ENCODE measurements around the gene SLCO3A1. TPM values are rescaled to one million over a fixed set of nuclear protein-coding genes. Genes with fewer than 3 reads are reported as not detected.

Gene SLCO3A1
- total and polyA plus RNA-seq, 2 of the 8 experiments (the other 6 are each of a cell fraction or from before 2014, with no cell fraction given) = 15.1 to 20.4 TPM

- no peak overlapping the region for H3K14ac ChIP-seq (ENCODE audit: insufficient read length)
- H3K4ac ChIP-seq (replicated peaks; ENCODE audit: insufficient read length, low read depth, low read length) = no peak overlapping the region
- FAIRE-seq = no peak
- H3K23me2 ChIP-seq (ENCODE audit: low read depth, low read length) = no peaks in the 10 kb centered on the region
- no peak overlapping the region for H2AK5ac ChIP-seq (ENCODE audit: low read depth, low read length)
- no peak overlapping the region for H3K4me3 ChIP-seq (ENCODE audit: extremely low read depth in 1 of 4, insufficient read depth in 2 of 4, low read depth in 3 of 4, low read length in 4 of 4)
- no peak overlapping the region for H4K8ac ChIP-seq (ENCODE audit: extremely low read depth, insufficient read depth, low read length)
- TF ChIP-seq POU5F1 (IDR thresholded peaks at IDR 0.05; ENCODE audit: low read depth, low read length) (no peak), GABPA (IDR thresholded peaks at IDR 0.05; ENCODE audit: borderline replicate concordance, insufficient read depth, low read length) (no peak), HDAC2 (IDR thresholded peaks at IDR 0.05; ENCODE audit: borderline replicate concordance in 1 of 2, low read depth in 2 of 2, low read length in 2 of 2) (no peak), TBP (IDR thresholded peaks at IDR 0.05; ENCODE audit: low read depth, low read length) (no peak), EGR1 (IDR thresholded peaks at IDR 0.05; ENCODE audit: borderline replicate concordance, low read depth, low read length) (no peak), CTBP2 (IDR thresholded peaks at IDR 0.05; ENCODE audit: borderline replicate concordance, insufficient read depth, insufficient read length, low read length) (no peak), PHF8 (conservative IDR thresholded peaks at IDR 0.05; ENCODE audit: low read depth, low read length) (no peak), YY1 (IDR thresholded peaks at IDR 0.05; ENCODE audit: low read depth, low read length) (no peak), SIN3A (conservative IDR thresholded peaks at IDR 0.05 in 1 of 2, IDR thresholded peaks at IDR 0.05 in 1 of 2; ENCODE audit: low read depth in 1 of 2, low read length in 2 of 2) (no peak), KDM1A (IDR thresholded peaks at IDR 0.05; ENCODE audit: borderline replicate concordance, low read length) (no peak), MAFK (IDR thresholded peaks at IDR 0.05; ENCODE audit: low read depth, low read length) (no peak), SP2 (IDR thresholded peaks at IDR 0.05; ENCODE audit: low read length) (no peak), CEBPB (IDR thresholded peaks at IDR 0.05; ENCODE audit: low read depth, low read length) (no peak), JUN (IDR thresholded peaks at IDR 0.05; ENCODE audit: low read depth, low read length) (no peak), POLR2A (IDR thresholded peaks at IDR 0.05; ENCODE audit: control extremely low read depth in 1 of 2, low read depth in 2 of 2, low read length in 2 of 2) (no peak)
- no peak overlapping the region; a peak in 1 of 7 replicates for H3K9ac ChIP-seq (replicated peaks in 1 of 4; ENCODE audit: extremely low read depth in 1 of 4, low read depth in 3 of 4, low read length in 3 of 4)
- H3K27me3 ChIP-seq (replicated peaks in 1 of 4; ENCODE audit: control insufficient read depth in 3 of 4, extremely low read depth in 1 of 4, insufficient read depth in 3 of 4, low read length in 3 of 4) = no peaks in the 10 kb centered on the region
- H2BK20ac ChIP-seq (ENCODE audit: low read length) = no peak overlapping the region
- H3K79me1 ChIP-seq (ENCODE audit: low read depth, low read length) = no peaks in the 10 kb centered on the region; the same call in 1 of the 2 replicates
- no peaks in the 10 kb centered on the region for H3K79me2 ChIP-seq (ENCODE audit: control insufficient read depth in 1 of 2, insufficient read depth in 2 of 2, low read length in 2 of 2)
- no peak overlapping the region for H3K27ac ChIP-seq (ENCODE audit: low read depth, low read length)
- H3K9me3 ChIP-seq (ENCODE audit: insufficient read depth in 2 of 2, low read depth in 1 of 2, low read length in 1 of 2) = no peaks in the 10 kb centered on the region
- no peaks in the 10 kb centered on the region for H3K4me1 ChIP-seq (replicated peaks in 1 of 4; ENCODE audit: control insufficient read depth in 3 of 4, insufficient read depth in 4 of 4, low read length in 3 of 4)
- no peak overlapping the region for H2BK120ac ChIP-seq (replicated peaks; ENCODE audit: low read depth, low read length)
- no peak overlapping the region for H3K4me2 ChIP-seq (ENCODE audit: insufficient read depth in 1 of 2, low read depth in 2 of 2, low read length in 2 of 2)
- no peak overlapping the region for H4K5ac ChIP-seq (ENCODE audit: insufficient read length, low read depth, low read length)
- H2BK15ac ChIP-seq (ENCODE audit: low read length) = no peak overlapping the region
- no peaks in the 10 kb centered on the region for H3K36me3 ChIP-seq (ENCODE audit: control insufficient read depth in 2 of 4, insufficient read depth in 4 of 4, low read length in 3 of 4)
- no peak overlapping the region for H4K91ac ChIP-seq (replicated peaks; ENCODE audit: insufficient read length, low read length)
- H3K18ac ChIP-seq (ENCODE audit: extremely low read depth, low read length) = no peak overlapping the region
- no peak overlapping the region for H2BK12ac ChIP-seq (ENCODE audit: low read depth, low read length)
- no peak overlapping the region for H3K23ac ChIP-seq (ENCODE audit: insufficient read length)
- H2AFZ ChIP-seq (ENCODE audit: low read length) = no peak overlapping the region
- H2BK5ac ChIP-seq (ENCODE audit: low read depth, low read length) = no peak overlapping the region
- DNase-seq (ENCODE audit: low read depth in 1 of 2, low spot score in 2 of 2) = no peak
- H3K56ac ChIP-seq (replicated peaks; ENCODE audit: insufficient read length, low read depth, low read length) = no peak overlapping the region
- 86% methylated on average over 4 of the region's 4 CpGs; no CpG with 5 or more reads in 1 of the 2 experiments for WGBS, 2 experiments (ENCODE audit: extremely low coverage in 1 of 2, insufficient coverage in 1 of 2, insufficient read length in 1 of 2, insufficient replicate concordance in 2 of 2, low coverage in 1 of 2, low lambda C conversion rate in 2 of 2, missing lambda C conversion rate in 1 of 2)
- CTCF ChIA-PET (ENCODE audit: partially characterized antibody) = interaction anchor here (1.1 kb wide), 1 partner anchor 10 kb away, joined by 3 read pairs; no protein-coding TSS in a partner anchor
- POLR2A ChIA-PET (ENCODE audit: partially characterized antibody) = interaction anchor here (1.5 kb wide), 1 partner anchor 28 kb away, joined by 3 read pairs; no protein-coding TSS in a partner anchor
- H4K20me1 ChIP-seq (replicated peaks in 1 of 2; ENCODE audit: control insufficient read depth in 1 of 2, insufficient read depth in 2 of 2, low read length in 2 of 2) = no peaks in the 10 kb centered on the region
Observed at GRCh38 chr15:92047900-92048299, 194.4 kb downstream of the SLCO3A1 start.
